Lung microvascular endothelial cell (primary cell): ENCODE measurements around the gene CDHR5. TPM values are rescaled to one million over a fixed set of nuclear protein-coding genes. Genes with fewer than 3 reads are reported as not detected.

Source experiments
- DNase-seq, 2 donors: peaks; one replicate each; pipeline versions ENCODE4 v3.0.0 to v3.0.0-alpha.2; 2010; ENCODE audit warnings: low read depth in 2 of 2
- total RNA-seq: library from RNA; depleted of rRNA; stranded (reverse); fragments of >200 nt; gene quantifications from 2 replicates; pipeline ENCODE4 v1.2.1, GENCODE V29; 2014

CDHR5 gene
- total RNA-seq, 1 donor from 2014 or later = not detected

- no peak for DNase-seq
These were observed 13.5 kb downstream of the CDHR5 start for GRCh38 chr11:611001-611996.

DNA sequence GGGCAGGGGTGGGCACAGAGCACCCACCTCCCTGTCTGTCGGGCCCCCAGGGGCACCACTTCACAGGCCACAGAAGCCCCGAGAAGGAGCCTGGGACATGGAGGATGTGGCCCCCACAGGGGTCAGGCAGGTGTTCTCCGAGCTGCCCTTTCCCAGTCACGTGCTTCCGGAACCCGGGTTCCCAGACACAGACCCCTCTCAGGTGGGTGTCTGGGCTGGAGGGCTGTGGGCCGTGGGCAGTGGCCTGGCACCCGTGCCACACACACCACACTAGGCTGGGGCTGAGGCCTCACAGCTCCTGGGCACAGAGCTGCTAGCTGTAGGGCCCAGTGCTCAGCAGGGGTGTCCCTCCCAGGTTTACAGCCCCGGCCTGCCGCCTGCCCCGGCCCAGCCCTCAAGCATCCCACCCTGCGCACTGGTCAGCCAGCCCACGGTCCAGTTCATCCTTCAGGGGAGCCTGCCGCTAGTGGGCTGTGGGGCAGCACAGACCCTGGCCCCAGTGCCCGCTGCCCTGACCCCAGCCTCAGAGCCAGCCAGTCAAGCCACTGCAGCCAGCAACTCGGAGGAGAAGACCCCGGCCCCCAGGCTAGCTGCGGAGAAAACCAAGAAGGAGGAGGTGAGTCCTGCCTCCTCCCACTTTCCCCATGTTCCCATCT lies 14.5 kb downstream of the CDHR5 start:
- DNase-seq = no peak

- DNase-seq = no peak
These were observed 15.4 kb downstream of the CDHR5 start for GRCh38 chr11:609341-609811.

GRCh38 chr11:608791-609251 lies 15.9 kb downstream of the CDHR5 start:
- DNase-seq = peak in 1 of 2 donors; percentile 65

- no peak for DNase-seq
These were observed 16.6 kb downstream of the CDHR5 start for GRCh38 chr11:607971-608659.

DNA sequence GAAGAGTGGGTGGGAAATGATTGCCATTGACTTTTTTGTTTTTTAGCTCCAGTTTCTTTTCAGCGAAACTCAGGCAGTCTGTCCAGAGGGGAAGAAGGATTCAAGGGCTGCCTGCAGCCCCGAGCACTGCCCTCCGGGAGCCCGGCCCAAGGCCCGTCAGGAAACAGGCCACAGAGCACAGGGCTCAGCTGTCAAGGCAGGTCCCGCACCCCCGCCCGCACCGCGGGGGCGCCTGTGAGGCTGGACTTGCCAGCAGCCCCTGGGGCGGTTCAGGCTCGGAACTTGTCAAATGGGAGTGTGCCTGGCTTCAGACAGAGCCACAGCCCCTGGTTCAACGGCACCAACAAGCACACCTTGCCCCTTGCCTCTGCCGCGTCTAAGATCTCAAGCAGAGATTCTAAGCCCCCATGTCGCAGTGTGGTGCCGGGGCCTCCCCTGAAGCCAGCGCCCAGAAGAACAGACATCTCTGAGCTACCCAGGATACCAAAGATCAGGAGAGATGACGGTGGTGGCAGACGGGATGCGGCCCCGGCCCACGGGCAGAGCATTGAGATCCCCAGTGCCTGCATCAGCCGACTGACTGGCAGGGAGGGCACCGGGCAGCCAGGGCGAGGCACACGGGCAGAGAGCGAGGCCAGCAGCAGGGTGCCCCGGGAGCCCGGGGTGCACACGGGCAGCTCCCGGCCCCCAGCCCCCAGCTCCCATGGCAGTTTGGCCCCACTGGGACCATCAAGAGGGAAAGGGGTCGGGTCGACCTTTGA lies 17.6 kb downstream of the CDHR5 start:
- no peak for DNase-seq

DNA sequence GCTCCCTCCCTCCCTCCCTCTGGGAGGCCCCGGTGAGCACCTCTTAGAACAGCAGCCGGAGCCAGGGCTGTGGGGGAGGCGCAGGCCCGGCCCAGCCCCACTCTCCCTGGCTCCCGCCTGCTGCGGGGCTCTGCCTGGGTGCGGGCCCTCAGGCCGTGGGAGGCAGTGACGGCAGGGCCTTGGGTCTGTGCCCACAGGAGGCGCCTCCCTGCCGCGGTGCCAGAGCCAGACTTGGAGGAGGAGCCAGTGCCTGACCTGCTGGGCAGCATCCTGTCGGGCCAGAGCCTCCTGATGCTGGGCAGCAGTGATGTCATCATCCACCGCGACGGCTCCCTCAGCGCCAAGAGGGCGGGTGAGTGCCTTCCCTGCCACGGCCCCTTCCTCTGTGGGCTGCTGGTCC lies 18.5 kb downstream of the CDHR5 start:
- DNase-seq = peak in 1 of 2 donors; percentile 32

- DNase-seq = no peak
These were observed 19.2 kb downstream of the CDHR5 start for GRCh38 chr11:605286-606129.

DNA sequence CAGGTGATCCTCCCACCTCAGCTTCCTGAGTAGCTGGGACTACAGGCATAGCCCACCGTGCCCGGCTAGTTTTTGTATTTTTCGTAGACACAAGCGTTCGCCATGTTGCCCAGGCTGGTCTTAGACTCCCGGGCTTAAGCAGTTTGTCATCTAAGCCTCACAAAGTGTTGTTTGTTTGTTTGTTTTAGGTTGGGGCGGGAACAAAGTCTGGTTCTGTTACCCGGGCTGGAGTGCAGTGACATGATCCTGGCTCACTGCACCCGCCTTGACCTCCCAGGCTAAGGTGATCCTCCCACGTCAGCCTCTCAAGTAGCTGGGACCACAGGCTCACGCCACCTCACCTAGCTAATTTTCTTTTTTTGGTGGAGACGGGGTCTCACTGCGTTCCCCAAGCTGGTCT lies 21.6 kb downstream of the CDHR5 start:
- DNase-seq = no peak

- DNase-seq = no peak
These were observed 23.0 kb downstream of the CDHR5 start for GRCh38 chr11:601573-602245.

DNA sequence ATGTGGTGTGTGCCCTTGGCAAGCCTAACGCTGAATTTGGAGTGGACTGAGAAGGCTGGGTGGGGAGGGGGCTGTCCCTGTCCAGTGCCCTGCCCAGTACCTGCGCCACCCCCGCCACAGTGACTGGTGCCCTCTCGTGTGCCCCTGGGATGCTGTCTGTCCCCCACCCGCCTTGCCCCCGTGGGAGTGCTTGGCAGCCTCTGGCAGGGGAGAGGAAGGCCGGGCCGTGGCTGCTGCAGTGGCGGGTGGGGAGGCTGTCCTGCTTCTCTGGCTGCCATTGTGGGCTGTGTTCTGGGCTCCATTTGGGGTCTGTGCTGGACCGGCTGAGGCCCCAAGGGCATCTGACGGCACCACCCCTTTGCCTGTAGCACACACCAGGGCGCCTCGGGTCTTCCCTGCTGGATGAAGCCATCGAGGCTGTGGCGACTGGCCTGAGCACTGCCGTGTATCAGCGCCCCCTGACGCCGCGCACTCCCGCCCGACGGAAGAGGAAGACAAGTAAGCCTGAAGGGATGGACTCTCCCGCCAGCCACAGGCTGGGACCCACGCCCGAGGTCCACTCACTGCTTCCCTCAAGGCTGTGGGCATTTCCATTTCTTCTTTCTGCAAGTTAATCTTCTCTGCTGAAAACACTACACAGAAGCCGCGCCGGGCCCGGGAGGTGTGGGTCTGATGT lies 26.6 kb downstream of the CDHR5 start:
- DNase-seq = no peak

GRCh38 chr11:597166-597725 lies 27.5 kb downstream of the CDHR5 start:
- DNase-seq = no peak

DNA sequence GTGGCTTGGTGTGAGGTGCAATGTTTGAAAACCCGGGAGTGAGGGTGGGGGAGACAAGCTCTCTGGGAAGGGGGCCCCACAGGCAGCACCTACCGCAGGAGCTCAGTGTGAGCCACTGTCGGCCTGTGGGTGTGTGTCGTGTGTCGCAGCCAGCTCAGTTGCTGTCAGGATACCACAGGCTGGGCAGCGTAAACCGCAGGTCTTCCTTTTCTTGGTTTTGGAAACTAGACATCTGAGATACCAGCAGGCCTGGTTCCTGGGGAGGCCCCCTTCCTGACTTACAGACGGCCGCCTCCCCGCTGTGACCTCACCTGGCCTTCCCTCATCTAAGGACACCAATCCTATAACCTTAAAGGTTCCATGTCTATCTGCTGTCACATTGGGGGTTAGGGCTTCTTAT lies 28.4 kb downstream of the CDHR5 start:
- DNase-seq = no peak

GRCh38 chr11:595400-595799 lies 29.4 kb downstream of the CDHR5 start:
- no peak for DNase-seq

- no peak for DNase-seq
These were observed 31.4 kb downstream of the CDHR5 start for GRCh38 chr11:593347-593746.

GRCh38 chr11:592918-593317 lies 31.8 kb downstream of the CDHR5 start:
- no peak for DNase-seq

GRCh38 chr11:592501-592900 lies 32.3 kb downstream of the CDHR5 start:
- no peak for DNase-seq

GRCh38 chr11:590997-591396 lies 33.8 kb downstream of the CDHR5 start:
- DNase-seq = no peak

DNA sequence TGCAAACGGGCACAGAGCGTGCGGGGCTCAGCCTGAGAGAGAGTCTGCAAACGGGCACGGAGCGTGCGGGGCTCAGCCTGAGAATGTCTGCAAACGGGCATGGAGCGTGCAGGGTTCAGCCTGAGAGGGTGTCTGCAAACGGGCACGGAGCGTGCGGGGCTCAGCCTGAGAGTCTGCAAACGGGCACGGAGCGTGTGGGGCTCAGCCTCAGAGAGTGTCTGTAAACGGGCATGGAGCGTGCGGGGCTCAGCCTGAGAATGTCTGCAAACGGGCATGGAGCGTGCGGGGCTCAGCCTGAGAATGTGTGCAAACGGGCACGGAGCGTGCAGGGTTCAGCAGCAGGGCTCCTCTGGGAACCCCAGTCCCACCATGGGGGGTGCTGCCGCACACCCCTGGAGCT lies 35.0 kb downstream of the CDHR5 start:
- no peak for DNase-seq
